OCI-LY1 (cell line): Measurements from ENCODE around the gene SEPTIN10.

ENCODE experiments used
- H2AFZ ChIP-seq: fragments of 200-600 bp; sonication (generic), shearing (Covaris generic); 2 replicates; pipeline ENCODE4 v1.6.0; 2014; ENCODE audit warnings: antibody characterized with exemption, mild to moderate bottlenecking, low read length
- H3F3A ChIP-seq: fragments of 200-600 bp; sonication (generic), shearing (Covaris generic); 2 replicates; pipeline ENCODE4 v1.6.0; 2014; ENCODE audit warnings: mild to moderate bottlenecking, antibody characterized with exemption, low read length, moderate library complexity; ENCODE audit not compliant: insufficient read depth
- H3K27ac ChIP-seq: fragments of 200-600 bp; sonication (generic); 2 replicates; pipeline ENCODE4 v1.5.1; 2014; ENCODE audit warnings: low read length, mixed run types, mild to moderate bottlenecking, low read depth; ENCODE audit not compliant: poor library complexity, severe bottlenecking
- H3K27me3 ChIP-seq: fragments of 200-600 bp; sonication (generic); 2 replicates; pipeline ENCODE4 v1.6.0; 2014; ENCODE audit warnings: antibody characterized with exemption, mild to moderate bottlenecking, low read length, moderate library complexity; ENCODE audit not compliant: insufficient read depth
- H3K36me3 ChIP-seq: fragments of 200-600 bp; sonication (generic); 2 replicates; pipeline ENCODE4 v1.6.1; 2014; ENCODE audit warnings: mild to moderate bottlenecking, antibody characterized with exemption, low read length, moderate library complexity, mixed read lengths; ENCODE audit not compliant: insufficient read depth
- H3K4me1 ChIP-seq: fragments of 200-600 bp; sonication (generic); 2 replicates; pipeline ENCODE4 v1.5.1; 2014; ENCODE audit warnings: mild to moderate bottlenecking, low read length, moderate library complexity; ENCODE audit not compliant: insufficient read depth, severe bottlenecking
- H3K4me2 ChIP-seq: fragments of 200-600 bp; sonication (generic), shearing (Covaris generic); 2 replicates; pipeline ENCODE4 v1.6.1; 2014; ENCODE audit warnings: low read length
- H3K4me3 ChIP-seq: fragments of 200-600 bp; sonication (generic); 2 replicates; pipeline ENCODE4 v1.5.1; 2014; ENCODE audit warnings: low read length, low read depth, mild to moderate bottlenecking, mixed read lengths; ENCODE audit not compliant: poor library complexity, severe bottlenecking
- H3K79me2 ChIP-seq: fragments of 200-600 bp; shearing (Covaris generic); 2 replicates; pipeline ENCODE4 v1.6.1; 2016; ENCODE audit warnings: mixed run types, low read length, mixed read lengths; ENCODE audit not compliant: insufficient read depth
- H3K9ac ChIP-seq: fragments of 200-600 bp; sonication (generic), shearing (Covaris generic); 2 replicates; pipeline ENCODE4 v1.6.1; 2014; ENCODE audit warnings: mild to moderate bottlenecking, low read length, mixed read lengths
- H3K9me2 ChIP-seq: fragments of 200-600 bp; sonication (generic), shearing (Covaris generic); 2 replicates; pipeline ENCODE4 v1.6.1; 2014; ENCODE audit warnings: low read depth, mild to moderate bottlenecking, low read length, mixed read lengths
- H3K9me3 ChIP-seq: fragments of 200-600 bp; shearing (Covaris generic); 2 replicates; pipeline ENCODE4 v1.6.1; 2014; ENCODE audit warnings: low read length, mixed read lengths
- H4K20me1 ChIP-seq: fragments of 200-600 bp; sonication (generic), shearing (Covaris generic); 2 replicates; pipeline ENCODE4 v1.6.0; 2016; ENCODE audit warnings: mild to moderate bottlenecking, low read length; ENCODE audit not compliant: insufficient read depth
- EZH2 ChIP-seq: fragments of 200-600 bp; sonication (generic), shearing (Covaris generic); IDR thresholded peaks from 2 replicates; pipeline ENCODE4 v1.8.0; 2017; ENCODE audit warnings: borderline replicate concordance, mixed run types, mild to moderate bottlenecking, antibody characterized with exemption, low read length, moderate library complexity, mixed read lengths
- TF ChIP-seq, protein P1 (sequence below): fragments of 200-600 bp; sonication (generic), shearing (Covaris generic); IDR thresholded peaks from 2 replicates; pipeline ENCODE4 v1.5.1; 2017; ENCODE audit warnings: mild to moderate bottlenecking, antibody characterized with exemption, low read length, moderate library complexity, mixed read lengths

SEPTIN10 gene

DNA sequence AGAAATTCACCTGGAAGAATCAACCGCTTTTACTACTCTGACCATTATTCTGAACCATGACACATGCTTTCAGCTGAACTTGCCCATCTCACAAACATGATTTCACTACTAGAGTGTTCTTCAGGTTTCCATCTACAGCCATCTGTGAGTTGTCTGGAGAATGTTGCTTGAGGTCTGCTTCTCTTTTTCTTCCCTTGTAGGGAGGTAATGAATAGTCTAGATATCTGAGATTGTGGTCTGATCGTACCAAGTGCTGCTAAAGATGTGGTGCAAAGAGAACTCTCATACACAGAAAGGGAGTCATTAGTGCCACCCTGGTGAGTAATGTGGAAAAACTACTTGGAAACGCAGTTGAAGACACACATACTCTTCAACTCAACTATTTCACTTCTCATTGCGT is 10.6 kb upstream of the SEPTIN10 start:
- H3K9ac ChIP-seq = no peak overlapping the region
- no peaks in the 10 kb centered on the region for H3K79me2 ChIP-seq
- no peaks in the 10 kb centered on the region for H3K9me2 ChIP-seq
- no peaks in the 10 kb centered on the region for H3K36me3 ChIP-seq
- no peak overlapping the region for H3K4me3 ChIP-seq
- H3F3A ChIP-seq = no peaks in the 10 kb centered on the region
- H3K4me1 ChIP-seq = no peaks in the 10 kb centered on the region
- no peak overlapping the region for H2AFZ ChIP-seq
- TF ChIP-seq, protein P1, sequence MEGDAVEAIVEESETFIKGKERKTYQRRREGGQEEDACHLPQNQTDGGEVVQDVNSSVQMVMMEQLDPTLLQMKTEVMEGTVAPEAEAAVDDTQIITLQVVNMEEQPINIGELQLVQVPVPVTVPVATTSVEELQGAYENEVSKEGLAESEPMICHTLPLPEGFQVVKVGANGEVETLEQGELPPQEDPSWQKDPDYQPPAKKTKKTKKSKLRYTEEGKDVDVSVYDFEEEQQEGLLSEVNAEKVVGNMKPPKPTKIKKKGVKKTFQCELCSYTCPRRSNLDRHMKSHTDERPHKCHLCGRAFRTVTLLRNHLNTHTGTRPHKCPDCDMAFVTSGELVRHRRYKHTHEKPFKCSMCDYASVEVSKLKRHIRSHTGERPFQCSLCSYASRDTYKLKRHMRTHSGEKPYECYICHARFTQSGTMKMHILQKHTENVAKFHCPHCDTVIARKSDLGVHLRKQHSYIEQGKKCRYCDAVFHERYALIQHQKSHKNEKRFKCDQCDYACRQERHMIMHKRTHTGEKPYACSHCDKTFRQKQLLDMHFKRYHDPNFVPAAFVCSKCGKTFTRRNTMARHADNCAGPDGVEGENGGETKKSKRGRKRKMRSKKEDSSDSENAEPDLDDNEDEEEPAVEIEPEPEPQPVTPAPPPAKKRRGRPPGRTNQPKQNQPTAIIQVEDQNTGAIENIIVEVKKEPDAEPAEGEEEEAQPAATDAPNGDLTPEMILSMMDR = no peak
- no peak for TF ChIP-seq EZH2
- no peaks in the 10 kb centered on the region for H3K9me3 ChIP-seq
- H4K20me1 ChIP-seq = no peaks in the 10 kb centered on the region
- no peak overlapping the region for H3K4me2 ChIP-seq
- no peaks in the 10 kb centered on the region for H3K27me3 ChIP-seq
- H3K27ac ChIP-seq = no peak overlapping the region

DNA sequence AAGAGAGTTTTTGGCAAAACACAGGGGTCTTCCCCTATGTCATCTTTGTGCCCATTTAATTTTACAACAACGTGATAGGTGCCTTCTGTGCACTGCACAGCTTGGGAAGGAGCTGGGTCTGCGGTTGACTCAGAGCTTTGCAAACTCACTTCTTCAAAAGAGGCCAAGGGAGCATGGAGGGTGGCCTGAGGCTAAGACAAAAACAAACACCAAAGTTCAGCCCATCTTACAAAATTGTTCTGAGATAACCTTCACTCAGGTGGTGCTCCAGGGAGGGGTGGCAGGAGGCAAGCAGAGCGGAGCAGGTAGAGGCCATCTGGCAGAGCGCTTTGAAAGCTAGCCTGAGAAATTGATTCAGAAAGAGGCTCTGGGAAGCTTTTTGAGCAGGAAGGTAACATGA is 10.2 kb upstream of the SEPTIN10 start:
- H3K4me2 ChIP-seq = no peak overlapping the region
- no peaks in the 10 kb centered on the region for H3K9me2 ChIP-seq
- H2AFZ ChIP-seq = no peak overlapping the region

DNA sequence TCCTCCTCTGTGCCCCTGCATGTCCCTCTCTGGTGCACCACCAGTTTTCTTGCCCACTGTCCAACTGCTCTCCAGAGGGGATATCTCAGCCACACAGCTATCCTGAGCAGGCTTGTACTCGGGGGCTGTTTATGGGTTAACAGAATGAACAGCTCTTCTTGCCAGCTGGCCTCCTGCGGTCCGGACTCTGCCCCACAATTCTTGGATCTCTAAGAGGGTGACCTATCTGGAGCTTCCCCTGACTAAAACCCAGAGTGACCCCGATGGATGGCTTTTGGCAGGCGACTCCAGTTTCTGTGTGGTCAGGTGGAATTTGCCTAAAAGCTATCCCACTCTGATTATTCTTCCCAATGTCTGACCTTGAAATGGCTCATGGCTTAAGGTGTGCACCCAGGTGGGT is 9.5 kb upstream of the SEPTIN10 start:
- no peaks in the 10 kb centered on the region for H3K79me2 ChIP-seq
- no peak overlapping the region for H2AFZ ChIP-seq
- no peaks in the 10 kb centered on the region for H3F3A ChIP-seq
- H3K4me1 ChIP-seq = no peaks in the 10 kb centered on the region
- H3K9ac ChIP-seq = no peak overlapping the region
- TF ChIP-seq, protein P1 = no peak
- TF ChIP-seq EZH2 = no peak
- no peaks in the 10 kb centered on the region for H3K9me3 ChIP-seq
- H3K9me2 ChIP-seq = no peaks in the 10 kb centered on the region
- H3K36me3 ChIP-seq = no peaks in the 10 kb centered on the region
- H3K27ac ChIP-seq = no peak overlapping the region
- H3K27me3 ChIP-seq = no peaks in the 10 kb centered on the region
- no peak overlapping the region for H3K4me2 ChIP-seq
- no peak overlapping the region for H3K4me3 ChIP-seq
- no peaks in the 10 kb centered on the region for H4K20me1 ChIP-seq

More for the DNA sequence above, 10.2 kb upstream of the SEPTIN10 start:
- TF ChIP-seq EZH2 = no peak
- TF ChIP-seq, protein P1 = no peak
- Histone ChIP-seq H3K9ac (no peak overlapping the region), H3K27ac (no peak overlapping the region), H3K4me3 (no peak overlapping the region), H3K36me3 (no peaks in the 10 kb centered on the region), H3K9me3 (no peaks in the 10 kb centered on the region), H3K27me3 (no peaks in the 10 kb centered on the region), H3K79me2 (no peaks in the 10 kb centered on the region), H3F3A (no peaks in the 10 kb centered on the region), H4K20me1 (no peaks in the 10 kb centered on the region), H3K4me1 (no peaks in the 10 kb centered on the region)
